ENCODE data around the gene EHMT1. TPM values are rescaled to one million over a fixed set of nuclear protein-coding genes. Genes with fewer than 3 reads are reported as not detected.
A peak's percentile ranks its signal among the peaks of the same experiment; 100 is the strongest.

The EHMT1 gene
- polyA plus RNA-seq, 1 of the 3 experiments (the other 2 are of a cell fraction), result 39.5 TPM

- TF ChIP-seq PBX3 (IDR thresholded peaks at IDR 0.05), result no peak
- TF ChIP-seq SMC3 (IDR thresholded peaks at IDR 0.05; ENCODE audit: low read depth, low read length), result no peak
- TF ChIP-seq MEF2A (IDR thresholded peaks at IDR 0.05; ENCODE audit: borderline replicate concordance, low read depth), result no peak
Measured at GRCh38 chr9:137612741-137613142, 6.1 kb upstream of the EHMT1 start (continued).

- ChIA-PET POLR2A (no interaction called here), CTCF (interaction anchor here (1.3 kb wide), 1 partner anchor 61 kb away, joined by 3 read pairs; the partner anchor contains the start of gene MRPL41)
- H3F3A ChIP-seq (replicated peaks; ENCODE audit: insufficient read depth), result peaks cover 8% of the 10 kb centered on the region
- 97% methylated on average over 3 of the region's 5 CpGs for WGBS (ENCODE audit: low lambda C conversion rate)
- peaks cover 67% of the 10 kb centered on the region for H3K79me2 ChIP-seq (ENCODE audit: insufficient read depth)
- no peak overlapping the region for H3K4me3 ChIP-seq (ENCODE audit: low read depth in 2 of 2, low read length in 1 of 2)
- H3K27ac ChIP-seq (ENCODE audit: low read depth in 2 of 2, low read length in 1 of 2), result peak overlapping the region in 1 of 2 experiments; percentile 60; a peak in 1 of 4 replicates
- no peak for TF ChIP-seq CHD2 (IDR thresholded peaks at IDR 0.05; ENCODE audit: low read length, partially characterized antibody)
- TF ChIP-seq RAD21 (IDR thresholded peaks at IDR 0.05; ENCODE audit: low read length), result no peak
- no peak for TF ChIP-seq RXRA (IDR thresholded peaks at IDR 0.05; ENCODE audit: borderline replicate concordance, low read depth)
- TF ChIP-seq NFIC (IDR thresholded peaks at IDR 0.05; ENCODE audit: borderline replicate concordance), result no peak
- TF ChIP-seq EP300 (IDR thresholded peaks at IDR 0.05; ENCODE audit: borderline replicate concordance in 1 of 2, low read depth in 1 of 2, low read length in 1 of 2), result no peak
- TF ChIP-seq SMC3 (IDR thresholded peaks at IDR 0.05; ENCODE audit: low read depth, low read length), result no peak
- TF ChIP-seq POLR2AphosphoS5 (IDR thresholded peaks at IDR 0.05; ENCODE audit: low read depth, low read length), result no peak
- TF ChIP-seq TAF1 (IDR thresholded peaks at IDR 0.05; ENCODE audit: borderline replicate concordance, low read depth, low read length), result no peak
- no peak for TF ChIP-seq MAX (IDR thresholded peaks at IDR 0.05; ENCODE audit: low read depth)
- no peak for TF ChIP-seq PBX3 (IDR thresholded peaks at IDR 0.05)
- no peaks in the 10 kb centered on the region for H4K20me1 ChIP-seq (ENCODE audit: insufficient read depth)
- no peak overlapping the region for H2AFZ ChIP-seq (ENCODE audit: low read depth)
- H3K9me2 ChIP-seq, result no peaks in the 10 kb centered on the region
- H3K9ac ChIP-seq, result peak overlapping the region; percentile 49; the same call in 1 of the 2 replicates
- H3K27me3 ChIP-seq (ENCODE audit: insufficient read depth), result no peaks in the 10 kb centered on the region
- peaks cover 18% of the 10 kb centered on the region in 2 experiments; a peak in 3 of 4 replicates for H3K4me1 ChIP-seq (ENCODE audit: control insufficient read depth in 1 of 2, insufficient read depth in 2 of 2, low read depth in 1 of 2, low read length in 1 of 2)
- no peak for DNase-seq
- no peaks in the 10 kb centered on the region for H3K9me3 ChIP-seq
- H3K36me3 ChIP-seq (replicated peaks in 1 of 2; ENCODE audit: control insufficient read depth in 1 of 2, insufficient read depth in 2 of 2, low read length in 1 of 2), result peaks cover 3 to 24% of the 10 kb centered on the region in 2 experiments
- no peak overlapping the region for H3K4me2 ChIP-seq
Measured at GRCh38 chr9:137613259-137613658, 5.5 kb upstream of the EHMT1 start.

- Histone ChIP-seq H2AFZ (ENCODE audit: low read depth) (no peak overlapping the region), H3F3A (replicated peaks; ENCODE audit: insufficient read depth) (peaks cover 8% of the 10 kb centered on the region), H3K79me2 (ENCODE audit: insufficient read depth) (peaks cover 63% of the 10 kb centered on the region)
Measured at GRCh38 chr9:137613738-137614523, 4.9 kb upstream of the EHMT1 start.

More at GRCh38 chr9:137613738-137614523, 4.9 kb upstream of the EHMT1 start:
- WGBS (ENCODE audit: low lambda C conversion rate), result 94% methylated on average over 17 of the region's 27 CpGs
- Histone ChIP-seq H3K9ac (no peak overlapping the region), H4K20me1 (ENCODE audit: insufficient read depth) (no peaks in the 10 kb centered on the region), H3K9me2 (no peaks in the 10 kb centered on the region), H3K9me3 (no peaks in the 10 kb centered on the region), H3K27me3 (ENCODE audit: insufficient read depth) (no peaks in the 10 kb centered on the region), H3K4me2 (no peak overlapping the region), H3K36me3 (replicated peaks in 1 of 2; ENCODE audit: control insufficient read depth in 1 of 2, insufficient read depth in 2 of 2, low read length in 1 of 2) (peaks cover 3 to 24% of the 10 kb centered on the region in 2 experiments), H3K4me1 (ENCODE audit: control insufficient read depth in 1 of 2, insufficient read depth in 2 of 2, low read depth in 1 of 2, low read length in 1 of 2) (peaks cover 18% of the 10 kb centered on the region in 2 experiments; a peak in 3 of 4 replicates), H3K27ac (ENCODE audit: low read depth in 2 of 2, low read length in 1 of 2) (no peak overlapping the region), H3K4me3 (ENCODE audit: low read depth in 2 of 2, low read length in 1 of 2) (no peak overlapping the region)
- no peak for DNase-seq
- TF ChIP-seq RCOR1 (IDR thresholded peaks at IDR 0.05; ENCODE audit: low read length), result no peak
- TF ChIP-seq SIN3A (IDR thresholded peaks at IDR 0.05; ENCODE audit: borderline replicate concordance, low read depth, low read length), result no peak
- 0 out of 2 replicates have a peak, but pooled peaks have one; percentile 4 for TF ChIP-seq POLR2AphosphoS5 (IDR thresholded peaks at IDR 0.05; ENCODE audit: low read depth, low read length)
- ChIA-PET CTCF (interaction anchor here (1.3 kb wide), 1 partner anchor 62 kb away, joined by 3 read pairs; the partner anchor contains the start of gene MRPL41), POLR2A (no interaction called here)
